RWPE1 (cell line): ENCODE data around the gene HDAC4.

Experiments
- CTCF ChIA-PET: fragments of 350-600 bp; sonication (Branson Sonifier 250); formaldehyde crosslinking; extraction: SDS; loops from one replicate; lab custom pipeline; 2021; lab: Yijun Ruan, JAX
- POLR2A ChIA-PET: fragments of 400-600 bp; formaldehyde crosslinking; extraction: SDS; loops from one replicate; lab custom pipeline; 2020; ENCODE audit warnings: antibody characterized with exemption; ENCODE audit not compliant: low non-redundant PET; lab: Yijun Ruan, JAX
- DNase-seq: peaks from one replicate; pipeline ENCODE4 v3.0.0; 2012; ENCODE audit warnings: low spot score
- H3K27ac ChIP-seq: fragments of 450-650 bp; 2 replicates; pipeline ENCODE4 v1.5.1; 2017
- TF ChIP-seq, protein P1 (sequence below): fragments of 450-650 bp; conservative IDR thresholded peaks from 2 replicates; pipeline ENCODE4 v1.5.1; 2017; ENCODE audit warnings: low read depth, mild to moderate bottlenecking

HDAC4 gene

DNA sequence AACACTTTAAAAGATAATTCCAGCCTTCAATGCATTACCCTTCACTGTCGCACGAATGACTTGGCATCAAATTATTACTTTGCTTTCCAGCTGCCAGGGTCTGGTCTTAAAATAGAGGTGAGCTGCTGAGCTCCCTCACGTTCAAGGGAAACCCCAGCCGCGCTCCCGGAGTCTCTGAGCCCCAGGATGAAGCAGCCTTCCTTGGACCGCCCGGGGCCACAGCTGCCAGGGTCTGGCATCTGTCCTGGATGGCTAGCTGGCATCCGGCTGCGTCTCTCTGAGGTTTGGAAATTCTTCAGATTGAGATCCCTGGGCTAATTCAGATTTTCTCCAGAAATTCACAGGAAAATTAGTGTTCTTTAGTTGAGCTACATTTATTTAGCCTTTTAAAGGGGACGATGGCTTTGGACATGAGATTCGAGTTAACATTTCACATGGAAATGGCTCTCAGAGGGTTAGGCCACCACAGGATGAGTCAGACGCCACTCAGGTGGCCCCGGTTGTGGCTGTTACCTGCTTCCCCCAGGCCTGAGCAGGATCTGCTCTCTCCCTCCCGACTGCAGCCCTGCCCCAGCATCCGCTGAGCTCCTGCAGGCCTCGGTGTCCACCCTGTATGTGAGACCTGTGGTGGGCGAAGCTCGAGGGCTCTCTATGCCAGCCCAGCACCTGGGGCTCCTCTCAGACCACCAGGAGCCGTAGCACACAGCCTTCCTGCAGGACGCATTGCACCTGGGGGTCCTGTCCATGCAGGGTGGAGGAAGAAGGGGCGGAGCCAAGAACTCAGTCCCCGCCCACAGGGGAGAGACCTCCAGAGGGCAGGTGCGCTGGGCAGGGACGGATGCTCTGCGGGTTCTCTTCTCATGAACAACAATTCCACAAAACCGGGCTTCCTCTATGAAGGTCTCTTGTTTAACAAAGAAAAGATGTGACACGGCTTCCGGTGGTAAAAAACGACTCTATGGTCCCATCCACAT, 297.4 kb downstream of the HDAC4 start:
- POLR2A ChIA-PET = no interaction called here
- TF ChIP-seq, protein P1, sequence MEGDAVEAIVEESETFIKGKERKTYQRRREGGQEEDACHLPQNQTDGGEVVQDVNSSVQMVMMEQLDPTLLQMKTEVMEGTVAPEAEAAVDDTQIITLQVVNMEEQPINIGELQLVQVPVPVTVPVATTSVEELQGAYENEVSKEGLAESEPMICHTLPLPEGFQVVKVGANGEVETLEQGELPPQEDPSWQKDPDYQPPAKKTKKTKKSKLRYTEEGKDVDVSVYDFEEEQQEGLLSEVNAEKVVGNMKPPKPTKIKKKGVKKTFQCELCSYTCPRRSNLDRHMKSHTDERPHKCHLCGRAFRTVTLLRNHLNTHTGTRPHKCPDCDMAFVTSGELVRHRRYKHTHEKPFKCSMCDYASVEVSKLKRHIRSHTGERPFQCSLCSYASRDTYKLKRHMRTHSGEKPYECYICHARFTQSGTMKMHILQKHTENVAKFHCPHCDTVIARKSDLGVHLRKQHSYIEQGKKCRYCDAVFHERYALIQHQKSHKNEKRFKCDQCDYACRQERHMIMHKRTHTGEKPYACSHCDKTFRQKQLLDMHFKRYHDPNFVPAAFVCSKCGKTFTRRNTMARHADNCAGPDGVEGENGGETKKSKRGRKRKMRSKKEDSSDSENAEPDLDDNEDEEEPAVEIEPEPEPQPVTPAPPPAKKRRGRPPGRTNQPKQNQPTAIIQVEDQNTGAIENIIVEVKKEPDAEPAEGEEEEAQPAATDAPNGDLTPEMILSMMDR = no peak
- CTCF ChIA-PET = interaction anchor here (0.5 to 0.7 kb wide), 2 partner anchors 63 to 542 kb away, joined by 3 read pairs; no protein-coding TSS in a partner anchor
- DNase-seq = no peak
- peak overlapping the region; percentile 21; the same call in 1 of the 2 replicates for H3K27ac ChIP-seq

DNA sequence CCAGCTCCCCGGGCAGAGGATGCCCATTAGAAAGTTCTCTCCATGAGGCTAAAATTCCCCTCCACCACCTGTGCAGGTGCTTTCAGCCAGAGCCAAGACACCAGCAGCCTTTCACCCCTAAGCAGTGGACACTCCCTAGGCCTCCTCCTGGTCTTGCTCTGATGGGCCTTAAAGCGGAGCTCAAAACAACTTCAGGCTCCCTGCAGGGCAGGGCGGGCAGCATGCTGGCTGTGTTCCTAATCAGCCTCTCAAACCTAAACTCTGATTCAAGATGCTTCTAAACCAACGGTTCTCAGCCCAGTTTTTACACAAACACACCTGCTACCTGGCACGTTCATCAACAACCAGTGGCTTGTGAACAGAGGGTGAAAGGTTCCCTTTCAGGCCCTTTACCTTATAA, 298.6 kb downstream of the HDAC4 start:
- TF ChIP-seq, protein P1 = no peak
- no peak for DNase-seq
- H3K27ac ChIP-seq = no peak overlapping the region
- CTCF ChIA-PET = no interaction called here
- POLR2A ChIA-PET = no interaction called here

DNA sequence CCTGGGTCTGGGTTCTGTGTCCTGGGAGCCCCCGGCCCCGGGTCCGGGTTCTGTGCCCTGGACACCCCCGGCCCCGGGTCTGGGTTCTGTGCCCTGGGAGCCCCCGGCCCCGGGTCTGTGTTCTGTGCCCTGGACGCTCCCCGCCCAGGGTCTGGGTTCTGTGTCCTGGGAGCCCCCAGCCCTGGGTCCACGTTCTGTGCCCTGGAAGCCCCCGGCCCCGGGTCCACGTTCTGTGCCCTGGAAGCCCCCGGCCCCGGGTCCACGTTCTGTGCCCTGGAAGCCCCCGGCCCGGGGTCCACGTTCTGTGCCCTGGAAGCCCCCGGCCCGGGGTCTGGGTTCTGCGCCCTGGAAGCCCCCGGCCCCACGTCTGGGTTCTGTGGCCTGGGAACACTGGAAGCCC, 299.0 kb downstream of the HDAC4 start:
- DNase-seq = no peak
- H3K27ac ChIP-seq = no peak overlapping the region
- CTCF ChIA-PET = no interaction called here
- TF ChIP-seq, protein P1 = no peak
- POLR2A ChIA-PET = no interaction called here

DNA sequence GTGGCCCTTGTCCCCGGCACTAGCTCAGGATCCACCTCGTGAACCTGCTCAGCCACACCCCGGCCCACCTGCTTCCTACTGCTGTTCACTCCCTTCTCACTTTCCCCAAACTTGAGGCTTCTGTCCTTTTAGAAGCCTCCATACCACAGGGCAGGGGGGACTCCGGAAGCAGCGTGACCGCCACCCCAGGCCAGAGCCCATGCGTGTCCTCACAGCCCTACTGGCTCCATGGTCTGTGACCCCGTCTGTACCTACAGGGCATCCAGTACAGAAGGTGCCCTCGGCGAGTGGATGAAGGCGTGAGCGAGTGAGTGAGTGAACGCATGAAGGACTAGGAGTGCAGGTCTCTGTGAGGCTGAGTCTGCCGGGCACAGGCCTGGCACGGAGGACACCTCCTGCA, 299.7 kb downstream of the HDAC4 start:
- ChIA-PET POLR2A (no interaction called here), CTCF (no interaction called here)
- TF ChIP-seq, protein P1 = no peak
- no peak overlapping the region for H3K27ac ChIP-seq
- DNase-seq = no peak

DNA sequence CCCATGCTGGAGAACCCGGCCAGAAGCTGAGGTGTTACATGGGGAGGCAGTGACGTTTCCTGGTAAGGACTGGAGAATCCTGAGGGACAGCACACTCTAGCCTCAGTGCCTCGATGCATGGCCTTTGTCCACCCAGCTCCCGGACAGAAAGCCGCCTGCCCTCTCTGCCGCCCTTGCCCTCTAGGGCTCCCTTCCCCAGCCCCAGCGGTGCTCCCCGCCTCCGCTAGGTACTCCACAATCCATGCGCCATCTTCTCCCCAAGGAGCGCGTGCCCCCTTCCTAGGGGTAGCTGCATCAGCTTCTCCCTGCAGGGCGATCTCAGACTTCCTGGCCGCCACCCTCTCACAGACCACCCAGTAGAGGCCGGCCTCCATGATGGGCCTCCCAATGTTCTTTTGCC, 301.3 kb downstream of the HDAC4 start:
- H3K27ac ChIP-seq = peak overlapping the region; percentile 88
- TF ChIP-seq, protein P1 = no peak
- ChIA-PET CTCF (interaction anchor here (0.8 kb wide), 1 partner anchor 728 kb away, joined by 3 read pairs; no protein-coding TSS in a partner anchor), POLR2A (no interaction called here)
- DNase-seq = no peak

DNA sequence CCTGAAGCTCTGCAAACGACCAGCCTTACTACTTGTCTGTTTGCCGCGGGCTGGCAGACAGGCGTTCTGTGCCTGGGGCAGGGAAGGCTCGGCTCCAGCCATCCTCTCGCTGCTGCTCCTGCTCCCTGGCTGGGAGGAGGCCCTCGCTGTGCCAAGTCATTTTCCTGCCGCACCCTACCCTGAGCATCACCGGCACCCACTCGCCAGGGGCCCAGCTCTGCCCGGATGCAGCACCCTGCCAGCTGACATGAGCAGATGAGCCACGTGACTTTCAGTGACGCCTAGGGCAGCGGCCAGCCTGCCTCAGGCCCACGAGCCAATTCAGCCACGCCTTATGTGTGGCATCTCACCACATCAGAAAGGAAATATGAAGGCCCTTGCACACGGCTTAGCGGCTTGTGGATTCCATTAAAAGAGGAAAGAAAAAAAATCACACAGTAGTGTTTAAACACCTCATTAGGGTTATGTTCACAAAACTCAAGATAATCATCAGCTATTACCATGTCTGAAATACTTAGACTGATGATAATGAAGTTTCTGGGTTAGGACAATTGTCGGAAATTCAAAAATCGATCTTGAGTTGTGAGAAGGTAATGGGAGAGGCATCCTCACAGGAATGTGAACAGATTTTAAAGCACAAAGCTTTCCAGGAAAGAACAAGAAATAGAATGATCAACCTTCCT, 302.4 kb downstream of the HDAC4 start:
- CTCF ChIA-PET = interaction anchor here (0.5 to 0.6 kb wide), 2 partner anchors 139 to 923 kb away, joined by 3 read pairs; no protein-coding TSS in a partner anchor
- TF ChIP-seq, protein P1 = no peak
- peak overlapping the region; percentile 88 for H3K27ac ChIP-seq
- POLR2A ChIA-PET = interaction anchor here (0.6 kb wide), 1 partner anchor 60 kb away, joined by 4 read pairs; no protein-coding TSS in a partner anchor
- peak; percentile 88 for DNase-seq
